ENCODE measurements around the gene OR1F1.
A peak's percentile ranks its signal among the peaks of the same experiment; 100 is the strongest.
"Not testable (repeated sequence)": the region's sequence is repeated elsewhere in the genome, so short reads cannot be mapped to it uniquely, and the experiment has no call there.

Gene OR1F1

DNA sequence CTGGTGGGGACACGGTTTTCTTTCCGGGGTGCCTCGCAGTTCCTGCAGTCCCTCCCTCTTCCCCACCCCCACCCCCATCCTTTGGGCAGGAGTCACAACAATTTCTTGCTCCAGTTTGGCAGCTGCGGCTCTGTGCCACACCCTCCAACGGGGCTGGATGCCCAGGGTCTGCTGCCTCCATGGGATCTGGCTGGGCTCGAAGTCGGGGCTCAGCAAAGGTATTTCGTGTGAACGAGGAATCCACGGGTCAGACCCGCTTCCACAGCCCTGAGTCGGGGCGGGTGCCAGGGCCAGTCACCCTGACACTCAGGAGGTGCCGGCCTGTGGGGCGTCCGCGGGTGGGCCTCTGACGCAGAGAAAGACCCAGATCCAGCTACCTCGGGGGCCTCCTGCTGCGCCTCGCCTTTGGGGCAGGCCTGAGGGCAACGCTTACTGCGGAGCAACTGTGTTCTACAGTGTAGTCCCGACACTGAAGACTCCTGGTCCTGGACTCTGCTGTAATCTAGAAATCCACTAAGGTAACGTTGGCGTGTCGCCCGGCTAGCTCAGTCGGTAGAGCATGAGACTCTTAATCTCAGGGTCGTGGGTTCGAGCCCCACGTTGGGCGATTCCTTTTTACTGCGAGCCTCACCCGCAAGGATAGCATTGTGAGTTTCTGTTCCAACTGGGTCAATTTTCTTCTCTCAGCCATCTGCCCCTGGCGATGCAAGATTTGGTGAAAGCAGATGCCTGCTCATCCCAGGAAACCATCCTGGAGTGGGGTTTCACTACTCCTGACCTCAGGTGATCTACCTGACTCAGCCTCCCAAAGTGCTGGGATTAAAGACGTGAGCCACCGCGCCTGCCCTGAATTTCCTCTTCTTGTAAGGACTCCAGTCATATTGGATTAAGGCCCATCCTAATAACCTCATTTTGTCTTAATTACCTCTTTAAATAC, 12.6 kb upstream of the OR1F1 start:
- DNase-seq = peak; percentile 96

DNA sequence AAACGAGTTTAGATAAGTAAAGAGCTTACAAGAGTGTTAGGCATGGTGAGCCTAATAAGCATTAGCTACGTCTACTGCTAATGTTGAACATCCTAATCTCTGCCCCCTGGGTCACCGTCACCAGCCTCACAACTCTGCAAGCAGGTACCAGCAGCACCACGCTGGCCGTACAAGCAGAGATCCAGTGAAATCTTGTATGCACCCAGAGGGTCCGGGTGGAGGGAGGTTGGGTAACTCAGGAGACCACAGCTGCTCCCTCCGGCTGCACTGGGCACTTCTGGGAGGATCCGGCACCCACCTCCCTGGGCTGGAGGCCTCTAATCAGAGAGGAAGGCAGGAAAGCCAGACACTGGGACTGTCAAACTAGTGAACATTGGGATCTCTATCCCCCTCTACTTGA, 8.4 kb upstream of the OR1F1 start:
- no peak for DNase-seq

DNA sequence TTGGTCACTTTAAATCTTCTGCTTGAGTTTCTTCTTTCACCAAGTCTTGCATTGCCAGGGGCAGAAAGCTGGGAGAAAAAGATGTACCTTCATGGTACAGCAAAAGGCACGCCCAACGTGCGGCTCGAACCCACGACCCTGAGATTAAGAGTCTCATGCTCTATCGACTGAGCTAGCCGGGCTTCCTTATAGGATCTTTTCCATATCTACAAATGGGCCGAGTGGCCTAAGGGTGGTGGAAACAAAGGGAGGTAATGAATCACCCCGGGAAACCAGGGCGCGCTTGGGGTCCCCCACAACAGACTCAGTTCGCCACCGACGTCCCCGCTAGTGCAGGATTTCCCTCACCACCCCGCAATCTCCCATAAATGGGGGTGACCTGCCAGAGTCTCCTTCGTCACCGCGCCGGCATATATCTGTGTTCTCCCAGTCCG, 7.5 kb upstream of the OR1F1 start:
- peak; percentile 86 for DNase-seq

DNA sequence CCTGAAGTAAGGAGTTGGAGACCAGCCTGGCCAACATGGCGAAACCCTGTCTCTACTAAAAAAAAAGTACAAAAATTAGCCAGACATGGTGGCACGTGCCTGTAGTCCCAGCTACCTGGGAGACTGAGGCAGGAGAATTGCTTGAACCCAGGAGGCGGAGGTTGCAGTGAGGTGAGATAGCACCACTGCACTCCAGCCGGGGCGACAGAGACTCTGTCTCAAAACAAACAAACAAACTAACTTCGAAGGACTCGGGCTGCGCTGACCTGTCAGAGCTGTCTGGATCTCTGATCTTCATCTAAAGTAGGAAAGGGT, 5.8 kb upstream of the OR1F1 start:
- DNase-seq = not testable (repeated sequence)

DNA sequence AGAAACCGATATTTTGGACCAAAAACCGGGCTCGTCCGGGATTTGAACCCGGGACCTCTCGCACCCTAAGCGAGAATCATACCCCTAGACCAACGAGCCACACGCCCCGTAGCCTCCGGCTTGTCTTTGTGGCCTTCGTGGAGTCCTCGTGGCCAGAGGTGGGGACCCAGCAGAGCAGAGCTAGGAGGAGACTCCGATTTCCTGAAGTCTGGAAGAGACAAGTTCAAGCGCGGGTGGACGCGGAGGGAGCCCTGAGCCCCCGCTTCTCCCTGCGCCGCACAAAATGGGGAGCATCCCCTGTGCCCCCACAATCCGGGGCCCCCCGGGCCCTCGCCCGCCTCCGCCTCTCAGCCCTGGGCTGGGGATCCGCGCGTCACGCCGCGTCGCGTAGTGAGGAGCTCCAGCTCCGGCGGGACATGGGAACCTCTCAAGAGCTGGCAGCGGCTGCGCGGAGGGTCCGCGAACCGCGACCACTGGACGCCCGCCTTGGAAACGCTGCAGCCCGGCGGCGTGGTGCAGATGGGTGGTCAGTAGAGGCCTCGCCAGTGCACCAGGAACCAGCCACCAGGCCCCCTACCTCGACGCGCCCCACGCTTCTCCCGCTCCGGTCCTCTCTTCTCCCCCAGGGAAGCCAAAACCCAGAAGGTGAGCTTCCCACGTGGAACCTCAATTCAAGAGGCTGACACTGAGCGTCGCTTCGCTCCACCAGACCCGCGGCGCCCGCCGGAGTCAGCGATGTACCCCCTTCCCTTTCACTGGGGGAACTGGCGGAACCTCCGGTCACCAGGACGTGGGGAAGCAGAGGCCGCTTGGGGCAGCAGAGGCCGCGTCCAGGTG, 5.2 kb upstream of the OR1F1 start:
- peak; percentile 99 for DNase-seq

DNA sequence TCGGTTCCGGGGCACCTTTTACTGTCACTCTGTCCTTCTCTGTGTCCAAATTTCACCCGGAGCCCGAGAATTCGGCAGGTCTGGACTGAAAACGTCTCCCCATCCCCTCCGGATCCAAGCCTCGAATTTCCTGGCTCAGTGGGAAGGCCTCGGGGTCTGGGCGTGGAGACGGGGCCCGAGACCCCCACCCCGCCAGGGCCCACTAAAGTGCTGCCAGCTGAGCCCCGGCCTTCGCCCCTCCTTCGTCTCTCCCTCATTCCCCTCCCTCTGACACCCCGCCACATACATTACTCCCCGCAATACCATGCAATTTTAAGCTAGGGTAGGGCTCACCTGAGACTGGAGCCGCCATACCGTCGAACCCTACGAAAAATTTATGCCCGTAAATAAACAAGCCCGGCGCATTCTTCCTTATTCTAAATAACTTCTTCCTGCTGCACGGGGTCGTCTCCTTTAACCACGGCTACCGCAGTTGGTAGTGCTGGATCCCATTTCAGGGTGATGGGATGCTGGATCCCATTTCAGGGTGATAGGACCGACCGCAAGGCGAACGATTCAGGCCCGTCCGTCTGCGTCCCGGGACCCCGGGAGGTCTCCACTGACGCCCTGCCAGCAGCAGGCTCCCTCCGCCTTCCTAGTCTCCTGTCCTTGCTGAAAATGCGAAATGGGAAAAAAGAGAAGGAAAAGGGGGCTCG, 4.4 kb upstream of the OR1F1 start:
- no peak for DNase-seq

DNA sequence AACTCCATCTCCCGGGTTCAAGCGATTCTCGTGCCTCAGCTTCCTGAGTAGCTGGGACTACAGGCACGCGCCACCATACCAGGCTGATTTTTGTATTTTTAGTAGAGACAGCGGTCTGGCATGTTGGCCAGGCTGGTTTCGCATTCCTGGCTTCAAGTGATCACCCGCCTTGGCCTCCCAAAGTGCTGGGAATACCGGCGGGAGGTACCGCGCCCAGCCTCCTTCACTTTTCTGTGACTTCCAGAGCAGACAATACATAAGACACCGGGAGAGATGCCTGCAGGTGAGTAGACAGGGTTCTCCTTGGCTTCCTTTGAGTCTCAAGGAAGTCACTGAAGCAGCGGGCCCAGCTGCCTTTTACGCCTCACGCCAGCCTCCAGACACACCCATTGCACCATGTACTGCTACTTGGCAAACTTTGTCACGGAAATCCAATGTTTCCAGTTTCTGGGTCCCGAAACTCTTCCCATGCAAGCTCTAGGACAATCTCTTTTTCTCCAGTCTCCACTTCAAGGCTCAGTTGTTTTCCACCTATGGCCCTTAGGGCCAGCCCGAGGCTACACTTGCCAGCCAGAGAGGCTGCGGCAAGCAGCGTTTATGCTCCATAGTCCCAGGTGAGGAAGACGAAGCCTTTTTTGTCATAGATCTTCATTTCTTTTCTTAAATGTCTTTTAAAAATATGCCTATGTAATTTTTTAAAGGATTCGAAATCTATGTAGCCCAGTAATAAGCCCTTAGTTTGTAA, 886 bp upstream of the OR1F1 start:
- no peak for DNase-seq

DNA sequence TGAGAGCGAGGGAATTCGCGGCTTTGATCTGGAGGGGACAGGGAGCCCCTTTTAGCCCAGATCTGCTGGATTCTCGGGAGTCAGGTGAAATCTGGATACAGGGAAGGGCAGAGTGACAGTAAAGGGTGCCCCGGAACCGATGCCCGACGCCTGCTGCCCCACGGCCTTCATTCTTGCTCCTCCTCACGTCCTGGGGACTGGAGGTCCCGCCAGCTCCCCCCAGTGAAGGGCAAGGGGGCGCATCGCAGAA, 596 bp downstream of the OR1F1 start:
- DNase-seq = no peak

DNA sequence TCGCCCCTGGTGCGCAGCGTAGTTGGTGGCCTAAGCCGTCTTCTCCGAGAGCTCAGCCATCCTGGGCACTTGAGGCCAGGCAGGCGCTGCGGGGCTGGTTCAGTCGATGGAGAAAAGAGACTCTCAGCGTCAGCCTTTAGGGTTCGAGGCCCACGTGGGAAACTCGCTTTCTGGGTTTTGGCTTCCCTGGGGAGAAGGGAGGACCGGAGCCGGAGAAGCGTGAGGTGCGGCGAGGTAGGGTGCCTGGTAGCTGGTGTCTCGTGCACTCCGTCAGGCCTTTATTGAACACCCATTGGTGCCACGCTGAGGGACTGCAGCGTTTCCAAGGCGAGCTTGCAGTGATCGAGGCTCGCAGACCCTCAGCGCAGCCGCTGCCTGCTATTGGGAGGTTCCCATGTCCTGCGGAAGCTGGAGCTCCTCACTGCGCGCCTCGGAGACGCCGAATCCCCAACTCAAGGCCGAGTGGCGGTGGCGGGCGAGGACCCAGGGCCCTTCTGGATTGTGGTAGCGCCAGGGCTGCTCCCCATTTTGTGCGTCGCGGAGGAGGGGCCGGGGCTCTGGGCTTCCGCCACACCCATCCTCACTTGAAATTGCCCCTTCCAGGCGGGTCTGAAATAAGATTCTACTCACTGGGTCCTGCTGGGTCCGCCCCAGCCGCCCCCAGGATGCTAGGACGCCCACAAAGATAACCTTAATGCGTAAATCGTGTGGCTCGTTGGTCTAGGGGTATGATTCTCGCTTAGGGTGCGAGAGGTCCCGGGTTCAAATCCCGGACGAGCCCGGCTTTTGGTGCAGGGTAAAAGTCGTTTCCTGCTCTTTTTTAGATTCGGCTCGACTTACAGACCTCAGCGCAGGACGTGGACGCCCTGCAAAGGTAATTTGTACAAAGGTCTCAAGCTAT, 1.2 kb downstream of the OR1F1 start:
- DNase-seq = peak; percentile 97

DNA sequence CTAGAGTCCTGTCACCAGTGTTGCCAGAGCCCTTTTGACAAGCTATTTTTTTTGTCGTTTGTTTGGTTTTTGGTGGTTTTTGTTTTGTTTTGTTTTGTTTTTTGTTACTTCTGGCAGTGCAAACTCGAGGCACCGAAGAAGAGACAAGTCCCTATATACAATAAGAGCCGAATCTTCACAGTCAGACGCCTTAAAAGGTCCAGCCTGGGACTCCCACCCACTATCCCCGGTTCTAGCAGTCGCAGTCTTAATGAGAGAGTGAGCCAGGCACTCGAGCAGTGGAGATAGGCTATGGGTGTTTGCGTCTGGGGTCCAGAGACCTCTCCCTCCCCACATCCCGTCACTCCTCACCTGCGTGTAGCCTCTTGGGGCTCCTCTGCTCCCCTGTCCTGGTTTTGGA, 1.9 kb downstream of the OR1F1 start:
- DNase-seq = no peak

DNA sequence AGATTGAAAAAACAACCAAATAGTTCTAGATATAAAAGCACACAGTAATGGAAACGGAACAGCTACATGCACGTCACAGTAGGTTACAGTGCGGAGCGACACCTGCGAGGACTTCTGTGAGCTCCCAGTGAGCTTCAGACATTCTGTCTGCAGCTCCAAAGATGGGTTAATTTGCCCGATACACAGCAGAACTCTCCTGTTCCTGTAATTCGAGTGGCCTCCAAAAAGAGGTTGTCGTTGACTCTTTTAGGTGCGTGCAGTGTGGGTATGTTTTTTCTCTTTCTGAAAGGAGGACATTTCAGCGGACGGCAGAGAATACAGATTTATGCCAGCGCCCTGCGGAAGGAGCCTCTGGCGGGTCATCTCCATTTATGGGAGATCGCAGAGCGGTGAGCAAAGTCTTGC, 2.9 kb downstream of the OR1F1 start:
- DNase-seq = no peak

DNA sequence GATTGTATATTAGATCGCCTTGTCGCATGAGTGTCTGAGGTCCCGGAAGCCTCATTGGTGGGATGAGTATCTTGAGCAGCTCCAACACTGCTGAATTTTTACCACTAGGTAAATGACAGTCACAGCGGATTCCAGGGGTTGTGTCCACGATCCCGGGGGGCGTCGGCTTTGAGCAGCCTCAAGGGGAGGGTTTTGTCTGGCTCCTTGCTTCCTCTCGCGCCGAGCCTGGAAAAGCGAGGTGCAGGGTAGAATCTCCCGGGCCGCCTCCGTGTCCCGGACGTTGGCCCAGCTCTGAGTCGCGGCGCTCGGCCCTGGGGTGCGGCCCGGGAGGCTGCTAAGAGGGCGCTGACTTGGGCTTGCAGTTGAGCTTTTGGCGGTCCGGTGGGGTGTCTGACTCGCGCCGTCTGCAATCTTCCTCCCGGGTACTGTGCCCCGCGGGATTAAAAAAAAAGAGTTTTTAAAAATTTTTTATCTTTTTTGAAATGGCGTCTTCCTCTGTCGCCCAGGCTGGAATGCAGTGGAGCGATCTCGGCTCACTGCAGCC, 4.5 kb downstream of the OR1F1 start:
- no peak for DNase-seq

DNA sequence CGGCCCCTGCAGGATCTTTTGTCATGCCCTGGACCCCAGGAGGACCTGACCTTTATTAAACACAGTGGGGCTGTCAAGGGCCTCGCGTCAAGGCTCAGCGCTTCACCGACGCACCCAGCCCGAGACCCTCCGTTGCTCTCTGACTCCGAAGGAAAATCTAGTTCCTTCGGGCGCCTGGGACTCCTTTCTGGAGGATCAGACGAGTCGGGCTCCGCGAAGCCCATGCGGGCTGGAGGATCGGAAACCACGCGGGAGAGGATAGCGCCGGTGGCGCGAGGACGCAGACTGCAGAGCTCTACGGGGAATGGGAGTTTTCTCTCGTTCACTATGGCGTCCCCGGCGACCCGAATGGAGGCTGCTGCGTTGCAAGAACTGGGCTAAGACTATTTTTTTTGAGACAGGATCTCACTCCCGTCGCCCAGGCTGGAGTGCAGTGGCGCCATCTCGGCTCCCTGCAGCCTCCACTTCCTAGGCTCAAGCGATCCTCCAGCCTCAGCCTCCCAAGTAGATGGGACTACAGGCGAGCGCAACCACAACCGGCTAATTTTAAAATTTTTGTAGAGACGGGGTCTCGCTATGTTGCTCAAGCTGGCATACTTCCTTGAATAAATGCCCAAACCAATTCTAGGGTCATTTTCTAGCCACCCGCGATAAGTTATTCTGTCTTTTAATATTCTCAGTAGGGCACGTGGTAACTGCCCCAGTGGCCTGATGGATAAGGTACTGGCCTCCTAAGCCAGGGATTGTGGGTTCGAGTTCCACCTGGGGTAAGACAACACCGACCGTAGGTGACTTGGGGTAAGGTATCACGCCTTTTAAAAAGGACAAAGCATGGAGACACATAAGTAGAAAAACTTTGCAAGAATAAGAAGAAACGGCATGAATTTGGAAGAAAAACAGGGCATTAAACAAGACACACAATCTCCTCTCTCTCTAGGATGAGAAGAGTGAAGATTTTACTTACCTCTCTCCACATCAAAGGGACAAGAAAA, 5.5 kb downstream of the OR1F1 start:
- no peak for DNase-seq

DNA sequence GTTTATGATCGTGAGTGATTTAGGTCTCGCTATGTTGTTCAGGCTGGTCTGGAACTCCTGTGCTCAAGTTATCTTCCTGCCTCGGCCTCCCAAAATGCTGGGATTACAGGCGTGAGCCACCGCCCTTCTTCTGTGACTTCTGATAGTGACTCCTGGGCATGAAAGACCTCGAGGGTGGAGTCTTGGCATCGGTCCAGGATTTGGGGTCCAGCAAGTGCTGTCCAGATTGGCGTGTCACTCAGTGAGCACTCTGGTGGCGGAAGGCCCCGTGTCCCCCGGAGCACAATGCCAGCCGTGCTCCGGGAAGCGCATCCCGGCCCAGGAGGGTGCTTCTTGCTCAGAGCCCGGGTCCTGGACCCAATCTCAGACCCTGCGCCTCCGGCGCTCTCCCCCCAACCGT, 6.8 kb downstream of the OR1F1 start:
- DNase-seq = no peak

DNA sequence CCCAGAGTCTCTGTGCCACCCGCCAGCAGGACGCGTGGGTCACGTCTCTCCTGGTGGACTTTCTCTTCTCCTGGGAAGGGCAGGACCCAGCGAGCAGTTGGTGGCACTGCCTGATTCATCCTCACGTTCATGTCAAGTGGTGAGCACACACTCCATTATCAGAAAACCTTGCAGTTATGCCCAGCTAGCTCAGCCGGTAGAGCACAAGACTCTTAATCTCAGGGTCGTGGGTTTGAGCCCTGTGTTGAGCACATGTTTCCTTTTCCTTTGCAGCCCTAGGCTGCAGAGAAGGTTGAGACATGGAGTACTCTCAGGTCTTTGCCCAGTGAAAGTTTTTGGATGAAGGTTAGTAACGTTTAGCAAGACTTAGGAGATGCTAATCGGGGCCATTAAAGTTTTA, 8.0 kb downstream of the OR1F1 start:
- no peak for DNase-seq

DNA sequence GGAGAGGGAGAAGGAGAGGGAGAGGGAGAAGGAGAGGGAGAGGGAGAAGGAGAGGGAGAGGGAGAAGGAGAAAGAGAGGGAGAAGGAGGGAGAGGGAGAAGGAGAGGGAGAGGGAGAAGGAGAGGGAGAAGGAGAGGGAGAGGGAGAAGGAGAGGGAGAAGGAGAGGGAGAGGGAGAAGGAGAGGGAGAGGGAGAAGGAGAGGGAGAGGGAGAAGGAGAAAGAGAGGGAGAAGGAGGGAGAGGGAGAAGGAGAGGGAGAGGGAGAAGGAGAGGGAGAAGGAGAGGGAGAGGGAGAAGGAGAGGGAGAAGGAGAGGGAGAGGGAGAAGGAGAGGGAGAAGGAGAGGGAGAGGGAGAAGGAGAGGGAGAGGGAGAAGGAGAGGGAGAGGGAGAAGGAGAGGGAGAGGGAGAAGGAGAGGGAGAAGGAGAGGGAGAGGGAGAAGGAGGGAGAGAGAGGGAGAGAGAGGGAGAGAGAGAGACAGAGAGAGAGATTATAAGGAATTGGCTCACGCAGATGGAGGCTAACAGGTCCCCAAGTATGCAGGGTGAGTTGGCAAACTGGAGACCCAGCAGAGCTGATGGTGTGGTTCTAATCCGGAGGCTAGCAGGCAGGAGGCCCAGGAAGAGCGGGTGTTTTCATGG, 9.8 kb downstream of the OR1F1 start:
- not testable (repeated sequence) for DNase-seq

DNA sequence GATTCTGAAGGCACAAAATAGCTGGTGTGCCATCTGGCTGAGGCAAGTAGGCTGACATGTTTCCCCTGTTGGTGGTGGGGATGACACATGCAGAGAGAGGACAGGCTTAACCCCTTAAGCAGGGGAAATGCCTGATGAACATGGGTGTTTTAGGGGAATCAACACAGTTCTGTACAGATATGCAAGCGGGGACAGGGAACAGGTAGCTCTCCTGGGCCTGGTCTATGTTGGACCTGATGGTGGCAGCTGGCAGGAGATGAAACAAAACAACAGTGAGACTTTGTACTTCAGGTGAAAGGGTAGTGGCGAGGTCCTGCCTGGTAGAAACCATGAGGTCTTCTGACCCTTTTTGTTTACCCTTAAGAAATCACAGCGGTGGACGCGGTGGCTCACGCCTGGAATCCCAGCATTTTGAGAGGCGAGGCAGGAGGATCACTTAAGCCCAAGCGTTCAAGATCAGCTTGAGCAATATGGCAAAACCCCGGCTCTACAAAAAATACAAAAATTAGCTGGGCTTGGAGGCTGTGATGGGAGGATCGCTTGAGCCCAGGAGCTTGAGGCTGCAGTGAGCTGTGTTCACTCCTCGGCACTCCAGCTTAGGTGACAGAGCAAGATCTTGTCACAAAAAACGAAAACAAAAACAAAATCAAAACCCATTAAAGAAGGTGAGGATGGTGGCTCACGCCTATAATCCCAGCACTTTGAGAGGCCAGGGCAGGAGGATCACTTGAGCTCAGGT, 10.5 kb downstream of the OR1F1 start:
- DNase-seq = no peak

DNA sequence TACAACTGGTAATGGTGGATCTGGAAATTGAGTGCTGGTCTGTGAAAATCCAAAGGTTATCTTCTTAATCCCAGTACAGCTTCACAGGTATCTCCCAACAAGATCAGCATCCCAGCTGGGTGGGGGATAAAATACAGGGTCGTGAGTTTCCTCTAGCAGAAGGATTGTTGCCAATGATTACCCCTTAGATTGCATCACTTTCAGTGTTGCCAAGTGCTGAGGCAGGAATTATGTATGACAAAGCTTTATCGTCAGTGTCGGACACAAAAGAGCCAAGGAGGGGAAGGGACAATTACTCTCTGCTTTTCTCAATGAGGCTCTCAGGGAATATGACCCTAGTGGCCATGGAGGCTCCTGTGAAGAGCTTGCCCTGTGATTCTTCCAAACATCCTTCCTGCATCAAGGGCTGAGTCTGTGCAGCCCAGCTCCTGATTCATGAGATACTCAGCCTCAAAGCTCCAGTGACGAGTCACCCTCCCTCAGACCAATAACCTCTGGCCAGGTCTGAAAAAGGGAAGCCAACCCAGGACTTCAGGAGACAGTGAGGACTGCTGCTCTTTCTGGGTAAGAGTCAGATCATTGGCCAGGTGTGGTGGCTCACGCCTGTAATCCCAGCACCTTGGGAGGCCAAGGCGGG, 15.0 kb downstream of the OR1F1 start:
- no peak for DNase-seq

DNA sequence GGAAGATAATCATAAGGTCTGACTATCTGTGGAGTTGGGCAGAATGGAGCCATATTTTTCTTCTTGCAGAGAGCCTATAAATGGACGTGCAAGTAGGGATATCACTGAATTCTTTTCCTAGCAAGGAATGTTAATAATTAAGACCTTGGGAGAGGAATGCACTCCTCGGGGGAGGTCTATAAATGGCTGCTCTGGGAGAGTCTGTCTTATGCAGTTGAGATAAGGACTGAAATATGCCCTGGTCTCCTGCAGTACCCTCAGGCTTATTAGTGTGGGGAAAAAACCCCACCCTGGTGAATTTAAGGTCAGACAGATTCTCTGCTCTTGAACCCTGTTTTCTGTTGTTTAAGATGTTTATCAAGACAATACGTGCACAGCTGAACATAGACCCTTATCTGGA, 17.9 kb downstream of the OR1F1 start:
- not testable (repeated sequence) for DNase-seq

Measured in activated CD8-positive, alpha-beta memory T cell treated with anti-CD3 and anti-CD28 coated beads, Interleukin-2, amount 50 U/mL, for 48 hours (primary cell).